RWPE2 (cell line): Measurements from ENCODE around the gene ARHGAP29.

Experiments used
- ATAC-seq: fragments of 200-7000 bp; cut with Tn5 transposase; 3 replicates; pipeline ENCODE4 v1.9.1; 2021; ENCODE audit warnings: low read depth
- DNase-seq: peaks from one replicate; pipeline ENCODE4 v3.0.0-alpha.2; 2020; ENCODE audit warnings: low spot score
- H3K27ac ChIP-seq: fragments of 450-650 bp; 2 replicates; pipeline ENCODE4 v1.5.1; 2017; ENCODE audit warnings: mild to moderate bottlenecking; ENCODE audit not compliant: poor library complexity, severe bottlenecking
- H3K27me3 ChIP-seq: fragments of 250-450 bp; sonication (Bioruptor Pico); 2 replicates; pipeline ENCODE4 v1.5.1; 2021; ENCODE audit warnings: mild to moderate bottlenecking, moderate library complexity; ENCODE audit not compliant: insufficient read depth, poor library complexity, severe bottlenecking
- H3K36me3 ChIP-seq: fragments of 250-450 bp; sonication (Bioruptor Pico); 2 replicates; pipeline ENCODE4 v1.5.1; 2020; ENCODE audit warnings: low read depth, mild to moderate bottlenecking, moderate library complexity
- H3K4me1 ChIP-seq: fragments of 250-450 bp; sonication (Bioruptor Pico); 2 replicates; pipeline ENCODE4 v1.5.1; 2021; ENCODE audit warnings: mild to moderate bottlenecking, moderate library complexity; ENCODE audit not compliant: insufficient read depth, poor library complexity, severe bottlenecking
- H3K4me3 ChIP-seq: fragments of 250-450 bp; sonication (Bioruptor Pico); 2 replicates; pipeline ENCODE4 v1.5.1; 2021; ENCODE audit warnings: mild to moderate bottlenecking, moderate library complexity; ENCODE audit not compliant: severe bottlenecking
- H3K9me3 ChIP-seq: fragments of 250-450 bp; sonication (Bioruptor Pico); 2 replicates; pipeline ENCODE4 v1.5.1; 2021; ENCODE audit warnings: mild to moderate bottlenecking, moderate library complexity; ENCODE audit not compliant: severe bottlenecking
- CTCF ChIP-seq: fragments of 450-650 bp; IDR thresholded peaks from one replicate; pipeline ENCODE4 v1.5.1; 2017; ENCODE audit warnings: mild to moderate bottlenecking, moderate library complexity; ENCODE audit not compliant: poor library complexity, severe bottlenecking

The ARHGAP29 gene

GRCh38 chr1:94142022-94142421 is 95.4 kb downstream of the ARHGAP29 start:
- H3K4me3 ChIP-seq, result no peak overlapping the region
- no peak for TF ChIP-seq CTCF
- H3K27me3 ChIP-seq, result no peaks in the 10 kb centered on the region
- H3K4me1 ChIP-seq, result no peaks in the 10 kb centered on the region
- DNase-seq (no peak), ATAC-seq (no peak)
- H3K9me3 ChIP-seq, result no peaks in the 10 kb centered on the region
- H3K36me3 ChIP-seq, result no peaks in the 10 kb centered on the region
- no peak overlapping the region for H3K27ac ChIP-seq

- Histone ChIP-seq H3K27me3 (no peaks in the 10 kb centered on the region), H3K4me3 (no peak overlapping the region), H3K36me3 (no peaks in the 10 kb centered on the region), H3K27ac (no peak overlapping the region), H3K9me3 (no peaks in the 10 kb centered on the region), H3K4me1 (no peaks in the 10 kb centered on the region)
- no peak for TF ChIP-seq CTCF
- ATAC-seq, result no peak
- DNase-seq, result no peak
Observed at GRCh38 chr1:94132111-94132510, 105.3 kb downstream of the ARHGAP29 start.

- Histone ChIP-seq H3K27ac (no peak overlapping the region), H3K4me1 (no peaks in the 10 kb centered on the region), H3K27me3 (no peaks in the 10 kb centered on the region), H3K36me3 (no peaks in the 10 kb centered on the region), H3K4me3 (no peak overlapping the region), H3K9me3 (no peaks in the 10 kb centered on the region)
- DNase-seq, result no peak
- peak; percentile 69; the same call in 2 of the 3 replicates for ATAC-seq
- TF ChIP-seq CTCF, result no peak
Observed at GRCh38 chr1:94130851-94131595, 106.4 kb downstream of the ARHGAP29 start.

GRCh38 chr1:94126651-94127050 is 110.7 kb downstream of the ARHGAP29 start:
- TF ChIP-seq CTCF, result no peak
- no peaks in the 10 kb centered on the region for H3K9me3 ChIP-seq
- H3K27me3 ChIP-seq, result no peaks in the 10 kb centered on the region
- no peak overlapping the region for H3K4me3 ChIP-seq
- no peak overlapping the region for H3K27ac ChIP-seq
- ATAC-seq (no peak), DNase-seq (no peak)
- no peaks in the 10 kb centered on the region for H3K36me3 ChIP-seq
- no peaks in the 10 kb centered on the region for H3K4me1 ChIP-seq
